Ascending aorta (tissue), 2 donors: ENCODE results near the gene GNG4. TPM values are rescaled to one million over a fixed set of nuclear protein-coding genes. Genes with fewer than 3 reads are reported as not detected.
A peak's percentile ranks its signal among the peaks of the same experiment; 100 is the strongest.

ENCODE experiments used
- DNase-seq, 2 donors: peaks; one replicate each; pipeline ENCODE4 v3.0.0-alpha.2; 2019; ENCODE audit warnings: low spot score in 2 of 2
- H3K27ac ChIP-seq, 2 donors: fragments of 200-600 bp; sonication (generic); one replicate each; pipeline ENCODE4 v1.5.1; 2016 to 2017; ENCODE audit warnings: mild to moderate bottlenecking in 1 of 2
- H3K27me3 ChIP-seq: fragments of 200-600 bp; sonication (generic); one replicate; pipeline ENCODE4 v1.5.1; 2017
- H3K36me3 ChIP-seq, 2 donors: fragments of 200-600 bp; sonication (generic); one replicate each; pipeline ENCODE4 v1.5.1; 2016
- H3K4me1 ChIP-seq, 2 donors: fragments of 200-600 bp; sonication (generic); one replicate each; pipeline ENCODE4 v1.5.1; 2016 to 2017; ENCODE audit warnings: mild to moderate bottlenecking in 1 of 2
- H3K4me3 ChIP-seq, 2 donors: fragments of 200-600 bp; sonication (generic); one replicate each; pipeline ENCODE4 v1.5.1; 2016 to 2017; ENCODE audit warnings: mild to moderate bottlenecking in 1 of 2
- H3K9me3 ChIP-seq, 2 donors: fragments of 200-600 bp; sonication (generic); one replicate each; pipeline ENCODE4 v1.5.1; 2016
- CTCF ChIP-seq, 3 experiments: fragments of 200-600 bp in 2 of 3; fragments of 450-650 bp in 1 of 3; sonication (generic) in 2 of 3; IDR thresholded peaks; one replicate each; pipeline ENCODE4 v1.5.1; 2016 to 2019; ENCODE audit warnings: antibody characterized with exemption in 3 of 3, mild to moderate bottlenecking in 1 of 3, moderate library complexity in 1 of 3
- intact Hi-C: fragments of 100-400 bp; cut with DNase I; formaldehyde crosslinking; loops from one replicate; pipeline ENCODE4 v1.15.1; 2023
- total RNA-seq: library from RNA; depleted of rRNA; stranded (reverse); fragments of >200 nt; gene quantifications from one replicate; pipeline ENCODE4 v1.1.0, GENCODE V29; 2016

GNG4 gene
- total RNA-seq, 1 donor from 2014 or later, result not detected

- intact Hi-C loops, result loop anchor here (5.0 to 10.0 kb wide), 5 partner anchors 469 to 1294 kb away; partner anchors contain the start of genes LGALS8 and MTR
- H3K9me3 ChIP-seq, result no peaks in the 10 kb centered on the region
- peaks cover 0 to 20% of the 10 kb centered on the region in 2 donors for H3K4me1 ChIP-seq
- H3K4me3 ChIP-seq, result peak overlapping the region; percentile 75 to 94
- no peaks in the 10 kb centered on the region for H3K36me3 ChIP-seq
- no peaks in the 10 kb centered on the region for H3K27me3 ChIP-seq
- peak overlapping the region; percentile 98 to 99 for H3K27ac ChIP-seq
- no peak for DNase-seq
- TF ChIP-seq CTCF (IDR thresholded peaks at IDR 0.05), result no peak
Observed at GRCh38 chr1:235502601-235503402, 146.8 kb downstream of the GNG4 start.

GRCh38 chr1:235500971-235501540 is 148.5 kb downstream of the GNG4 start:
- H3K27ac ChIP-seq, result peak overlapping the region; percentile 98 to 99
- no peak for DNase-seq
- no peaks in the 10 kb centered on the region for H3K9me3 ChIP-seq
- intact Hi-C loops, result loop anchor here (5.0 to 10.0 kb wide), 5 partner anchors 471 to 1296 kb away; partner anchors contain the start of genes LGALS8 and MTR
- no peaks in the 10 kb centered on the region for H3K36me3 ChIP-seq
- H3K4me1 ChIP-seq, result peaks cover 0 to 20% of the 10 kb centered on the region in 2 donors
- H3K27me3 ChIP-seq, result no peaks in the 10 kb centered on the region
- TF ChIP-seq CTCF (IDR thresholded peaks at IDR 0.05), result no peak
- H3K4me3 ChIP-seq, result no peak overlapping the region

Other genes starting within 250 kb of the GNG4 start
- 54.2 TPM for gene B3GALNT2, start 145.3 kb downstream of the GNG4 start, total RNA-seq
- 169 TPM for gene LYST, start 217.1 kb upstream of the GNG4 start, total RNA-seq